Neural progenitor cell (in vitro differentiated cells): ENCODE measurements around the gene IGHMBP2.

Experiments
- CTCF ChIP-seq: fragments of 200-600 bp; sonication (generic); IDR thresholded peaks from 2 replicates; pipeline ENCODE4 v1.5.1; 2017; ENCODE audit warnings: antibody characterized with exemption, mild to moderate bottlenecking
- EZH2 ChIP-seq: fragments of 200-600 bp; sonication (generic); IDR thresholded peaks from 2 replicates; pipeline ENCODE4 v1.6.1; 2017; ENCODE audit warnings: antibody characterized with exemption, mild to moderate bottlenecking, moderate library complexity
- EZH2phosphoT487 ChIP-seq: fragments of 200-600 bp; sonication (generic); IDR thresholded peaks from 2 replicates; pipeline ENCODE4 v1.6.1; 2017; ENCODE audit warnings: antibody characterized with exemption

DNA sequence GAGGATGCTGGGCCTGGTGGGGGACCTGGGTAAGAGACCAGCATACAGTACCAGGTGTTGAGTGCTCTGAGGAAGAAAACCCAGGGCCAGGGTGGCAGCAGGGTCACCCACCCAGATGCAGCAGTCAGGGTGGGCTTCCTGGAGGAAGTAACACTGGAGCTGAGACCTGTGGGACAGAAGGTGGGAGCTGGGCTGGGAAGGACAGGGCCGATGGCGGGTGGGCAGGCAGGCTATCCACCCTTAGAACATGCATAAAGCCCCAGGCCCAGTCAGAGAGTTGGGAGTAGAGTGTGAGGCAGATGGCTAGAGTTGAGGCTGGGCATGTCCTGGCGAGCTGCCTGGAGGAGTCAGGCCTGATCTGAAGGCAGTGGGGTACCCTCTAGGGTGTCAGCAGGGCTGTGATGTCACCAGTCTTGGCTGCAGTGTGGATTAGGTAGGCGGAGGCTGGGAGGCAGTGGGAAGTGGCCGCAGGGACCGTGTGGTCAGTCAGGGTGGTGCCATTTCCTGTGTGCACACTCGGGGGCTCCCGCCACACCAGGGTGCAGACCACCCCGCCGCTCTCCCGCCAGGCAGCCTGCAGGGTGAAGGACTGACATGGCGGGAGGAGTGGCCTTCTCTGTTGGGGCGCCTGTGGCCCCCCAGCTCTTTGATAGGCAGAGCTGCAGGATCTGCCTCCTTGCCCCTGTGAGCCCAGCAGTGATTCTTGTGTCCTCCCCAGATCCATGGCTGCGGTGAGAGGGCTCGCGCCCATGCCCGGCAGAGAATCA is 35.3 kb downstream of the IGHMBP2 start:
- TF ChIP-seq CTCF (no peak), EZH2phosphoT487 (no peak), EZH2 (no peak)
